PFSK-1 (cell line): ENCODE data around the gene SPTLC1.

Source experiments
- FOXP2 ChIP-seq: optimal IDR thresholded peaks from 2 replicates; pipeline ENCODE3; 2011; ENCODE audit warnings: borderline replicate concordance, control low read depth, inconsistent platforms; ENCODE audit not compliant: insufficient read depth; ENCODE audit errors: extremely low read length, extremely low read depth
- POLR2AphosphoS5 ChIP-seq: IDR thresholded peaks from 2 replicates; pipeline ENCODE4 v1.6.1; 2012; ENCODE audit warnings: low read depth, mild to moderate bottlenecking, control low read depth, low read length, moderate library complexity
- REST ChIP-seq, 2 experiments: IDR thresholded peaks; 2 replicates each; pipeline versions ENCODE4 v1.6.1 to v1.8.0; 2011 to 2012; ENCODE audit warnings: low read depth in 2 of 2, low read length in 2 of 2, control low read depth in 1 of 2, inconsistent platforms in 1 of 2, mild to moderate bottlenecking in 1 of 2, moderate library complexity in 1 of 2; ENCODE audit not compliant: insufficient read depth in 1 of 2
- SIN3A ChIP-seq: IDR thresholded peaks from 2 replicates; pipeline ENCODE4 v1.6.1; 2012; ENCODE audit warnings: mild to moderate bottlenecking, low read length, moderate library complexity, borderline replicate concordance; ENCODE audit not compliant: insufficient read depth
- TAF1 ChIP-seq: IDR thresholded peaks from 2 replicates; pipeline ENCODE4 v1.6.1; 2012; ENCODE audit warnings: low read length, control low read depth, borderline replicate concordance; ENCODE audit not compliant: insufficient read depth

The SPTLC1 gene

GRCh38 chr9:92043002-92043401 is 72.2 kb downstream of the SPTLC1 start:
- TF ChIP-seq SIN3A, result no peak
- no peak for TF ChIP-seq TAF1
- no peak for TF ChIP-seq POLR2AphosphoS5
- TF ChIP-seq FOXP2, result no peak
- no peak for TF ChIP-seq REST (IDR thresholded peaks at IDR 0.05; ENCODE audit: insufficient read depth in 1 of 2, low read depth in 2 of 2, low read length in 2 of 2)

GRCh38 chr9:92042260-92042659 is 73.0 kb downstream of the SPTLC1 start:
- no peak for TF ChIP-seq FOXP2
- no peak for TF ChIP-seq POLR2AphosphoS5
- no peak for TF ChIP-seq REST (IDR thresholded peaks at IDR 0.05; ENCODE audit: insufficient read depth in 1 of 2, low read depth in 2 of 2, low read length in 2 of 2)
- no peak for TF ChIP-seq SIN3A
- no peak for TF ChIP-seq TAF1

- TF ChIP-seq FOXP2 (no peak), POLR2AphosphoS5 (no peak), TAF1 (no peak), SIN3A (no peak), REST (IDR thresholded peaks at IDR 0.05; ENCODE audit: insufficient read depth in 1 of 2, low read depth in 2 of 2, low read length in 2 of 2) (no peak)
Measured at GRCh38 chr9:92036756-92037155, 78.5 kb downstream of the SPTLC1 start.

GRCh38 chr9:92036411-92036746 is 78.8 kb downstream of the SPTLC1 start:
- no peak for TF ChIP-seq TAF1
- no peak for TF ChIP-seq SIN3A
- TF ChIP-seq FOXP2, result no peak
- TF ChIP-seq REST (IDR thresholded peaks at IDR 0.05; ENCODE audit: insufficient read depth in 1 of 2, low read depth in 2 of 2, low read length in 2 of 2), result no peak
- TF ChIP-seq POLR2AphosphoS5, result no peak

GRCh38 chr9:92035687-92036410 is 79.4 kb downstream of the SPTLC1 start:
- TF ChIP-seq POLR2AphosphoS5 (no peak), REST (IDR thresholded peaks at IDR 0.05; ENCODE audit: insufficient read depth in 1 of 2, low read depth in 2 of 2, low read length in 2 of 2) (no peak), SIN3A (no peak), FOXP2 (no peak), TAF1 (no peak)
